Measurements from ENCODE around the gene ACLY. TPM values are rescaled to one million over a fixed set of nuclear protein-coding genes. Genes with fewer than 3 reads are reported as not detected.

ACLY gene
- total RNA-seq, 1 experiment from 2014 or later, result 279 TPM

DNA sequence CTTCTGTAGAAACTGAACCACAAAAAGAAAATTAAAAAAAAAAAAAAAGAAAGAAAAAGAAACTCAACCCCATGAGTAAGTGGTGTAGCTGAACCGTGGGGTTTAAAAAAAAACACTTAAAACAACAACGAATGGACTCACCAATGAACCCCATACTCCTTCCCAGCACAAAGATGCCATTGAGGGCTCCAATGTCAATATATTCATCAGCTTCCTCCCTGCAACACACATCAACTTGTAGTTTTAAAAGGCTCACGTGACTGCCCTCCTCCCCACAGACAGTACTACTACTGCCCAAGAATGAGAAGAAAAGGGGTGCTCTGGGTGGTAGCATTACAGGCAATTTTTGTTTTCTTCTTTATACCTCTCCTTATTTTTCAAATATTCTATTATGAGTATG is 50.2 kb downstream of the ACLY start:
- no peak overlapping the region for H4K5ac ChIP-seq (ENCODE audit: insufficient read length, low read depth, low read length)
- no peak overlapping the region for H3K4me2 ChIP-seq (ENCODE audit: insufficient read depth, insufficient read length, low read length)
- 0 out of 2 replicates have a peak, but pooled peaks cover 2% of the 10 kb centered on the region for H3K4me1 ChIP-seq (ENCODE audit: insufficient read depth, low read length)
- no peak overlapping the region for H2BK12ac ChIP-seq (ENCODE audit: insufficient read length, low read depth, low read length)
- no peak overlapping the region for H2BK15ac ChIP-seq (ENCODE audit: low read depth, low read length)
- H3K27ac ChIP-seq (ENCODE audit: insufficient read length, low read depth, low read length), result no peak overlapping the region
- peaks cover 0 to 3% of the 10 kb centered on the region in 2 experiments; a peak in 2 of 4 replicates for H3K4me1 Mint-ChIP-seq
- H3T11ph ChIP-seq (ENCODE audit: low read length), result no peak overlapping the region
- H2AFZ ChIP-seq (ENCODE audit: low read length), result no peak overlapping the region
- H2AK5ac ChIP-seq (ENCODE audit: insufficient read length, low read length), result no peak overlapping the region
- H3K4ac ChIP-seq (ENCODE audit: low read depth, low read length), result no peak overlapping the region
- H3K79me1 ChIP-seq (ENCODE audit: insufficient read depth, low read depth, low read length, poor library complexity, severe bottlenecking), result no peaks in the 10 kb centered on the region
- no peak overlapping the region for H3K14ac ChIP-seq (ENCODE audit: insufficient read depth, low read length)
- TF ChIP-seq, protein P1, sequence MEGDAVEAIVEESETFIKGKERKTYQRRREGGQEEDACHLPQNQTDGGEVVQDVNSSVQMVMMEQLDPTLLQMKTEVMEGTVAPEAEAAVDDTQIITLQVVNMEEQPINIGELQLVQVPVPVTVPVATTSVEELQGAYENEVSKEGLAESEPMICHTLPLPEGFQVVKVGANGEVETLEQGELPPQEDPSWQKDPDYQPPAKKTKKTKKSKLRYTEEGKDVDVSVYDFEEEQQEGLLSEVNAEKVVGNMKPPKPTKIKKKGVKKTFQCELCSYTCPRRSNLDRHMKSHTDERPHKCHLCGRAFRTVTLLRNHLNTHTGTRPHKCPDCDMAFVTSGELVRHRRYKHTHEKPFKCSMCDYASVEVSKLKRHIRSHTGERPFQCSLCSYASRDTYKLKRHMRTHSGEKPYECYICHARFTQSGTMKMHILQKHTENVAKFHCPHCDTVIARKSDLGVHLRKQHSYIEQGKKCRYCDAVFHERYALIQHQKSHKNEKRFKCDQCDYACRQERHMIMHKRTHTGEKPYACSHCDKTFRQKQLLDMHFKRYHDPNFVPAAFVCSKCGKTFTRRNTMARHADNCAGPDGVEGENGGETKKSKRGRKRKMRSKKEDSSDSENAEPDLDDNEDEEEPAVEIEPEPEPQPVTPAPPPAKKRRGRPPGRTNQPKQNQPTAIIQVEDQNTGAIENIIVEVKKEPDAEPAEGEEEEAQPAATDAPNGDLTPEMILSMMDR (conservative IDR thresholded peaks at IDR 0.05), result no peak
- H4K91ac ChIP-seq (ENCODE audit: insufficient read length, low read depth, low read length), result no peak overlapping the region
- no CpG with 5 or more reads among the region's 3 CpGs for WGBS (ENCODE audit: extremely low coverage, insufficient read length, low lambda C conversion rate)
- H3K27me3 Mint-ChIP-seq (ENCODE audit: low read depth), result no peaks in the 10 kb centered on the region
- no peak overlapping the region for H2BK120ac ChIP-seq (ENCODE audit: low read depth, low read length, poor library complexity, severe bottlenecking)
- no peak overlapping the region for H2BK20ac ChIP-seq (ENCODE audit: low read depth, low read length, poor library complexity, severe bottlenecking)
- peaks cover 17% of the 10 kb centered on the region for H3K23me2 ChIP-seq (ENCODE audit: insufficient read length, low read depth, low read length, poor library complexity, severe bottlenecking)
- H3K18ac ChIP-seq (ENCODE audit: insufficient read length, low read depth, low read length), result no peak overlapping the region
- H3K79me2 ChIP-seq (ENCODE audit: insufficient read depth, low read length), result peaks cover 5% of the 10 kb centered on the region; the same call in 1 of the 2 replicates
- no peak for DNase-seq
- no peak overlapping the region for H3K4me3 Mint-ChIP-seq
- no peaks in the 10 kb centered on the region for H4K20me1 ChIP-seq (ENCODE audit: control insufficient read depth, insufficient read depth, insufficient read length)
- H3K27ac Mint-ChIP-seq, result no peak overlapping the region
- no peaks in the 10 kb centered on the region for H3K9me3 Mint-ChIP-seq
- no peak overlapping the region for H4K8ac ChIP-seq (replicated peaks; ENCODE audit: insufficient read length, low read depth, low read length)
- no peak overlapping the region for H3K9ac ChIP-seq (ENCODE audit: extremely low read depth, insufficient read length, low read length)
- no peak overlapping the region for H2BK5ac ChIP-seq (ENCODE audit: insufficient read length, low read length)
- no peaks in the 10 kb centered on the region for H3K9me3 ChIP-seq (ENCODE audit: control insufficient read depth, low read depth, low read length)
- no peaks in the 10 kb centered on the region for H3K27me3 ChIP-seq (ENCODE audit: insufficient read depth, low read length)
- H3K36me3 Mint-ChIP-seq (ENCODE audit: insufficient read depth in 1 of 3, low read depth in 3 of 3), result peaks cover 52 to 72% (median 68%) of the 10 kb centered on the region in 3 experiments; a peak in 6 of 7 replicates
- H3K56ac ChIP-seq (ENCODE audit: insufficient read length, low read depth, low read length), result no peak overlapping the region
- no peak overlapping the region for H3K23ac ChIP-seq (ENCODE audit: insufficient read length, low read depth, low read length)

All from H9 (cell line).